SK-N-SH treated with all-trans-retinoic acid at 6 μM for 48 hours (cell line): ENCODE data around the gene FSIP1.

Experiments used
- ATAC-seq: fragments of 200-7000 bp; cut with Tn5 transposase; 3 replicates; pipeline ENCODE4 v1.9.1; 2020; ENCODE audit warnings: mild to moderate bottlenecking, moderate library complexity
- ARNTL ChIP-seq: fragments of 450-650 bp; formaldehyde crosslinking; IDR thresholded peaks from 2 replicates; pipeline ENCODE4 v1.5.0; 2020; ENCODE audit warnings: low read depth, mild to moderate bottlenecking, moderate library complexity, borderline replicate concordance
- CREB5 ChIP-seq: fragments of 250-450 bp; sonication (Bioruptor Pico); IDR thresholded peaks from 2 replicates; pipeline ENCODE4 v1.5.1; 2020; ENCODE audit warnings: low read depth, mild to moderate bottlenecking, moderate library complexity
- ESRRG ChIP-seq: fragments of 250-450 bp; sonication (Bioruptor Pico); IDR thresholded peaks from 2 replicates; pipeline ENCODE4 v1.6.1; 2021; ENCODE audit warnings: mild to moderate bottlenecking
- GLIS3 ChIP-seq: fragments of 250-450 bp; sonication (Bioruptor Pico); IDR thresholded peaks from 2 replicates; pipeline ENCODE4 v1.5.0; 2020; ENCODE audit warnings: mild to moderate bottlenecking, moderate library complexity
- ISL1 ChIP-seq: fragments of 250-450 bp; sonication (Bioruptor Pico); IDR thresholded peaks from 2 replicates; pipeline ENCODE4 v2.1.2; 2022; ENCODE audit warnings: mild to moderate bottlenecking, moderate library complexity
- PPARA ChIP-seq: fragments of 250-450 bp; sonication (Bioruptor Pico); IDR thresholded peaks from 2 replicates; pipeline ENCODE4 v1.5.0; 2020; ENCODE audit warnings: mild to moderate bottlenecking, borderline replicate concordance
- TCF4 ChIP-seq: fragments of 250-450 bp; sonication (Bioruptor Pico); IDR thresholded peaks from 2 replicates; pipeline ENCODE4 v1.8.0; 2021; ENCODE audit warnings: mild to moderate bottlenecking, moderate library complexity, borderline replicate concordance
- TOX ChIP-seq: fragments of 250-450 bp; sonication (Bioruptor Pico); IDR thresholded peaks from 2 replicates; pipeline ENCODE4 v1.8.0; 2021; ENCODE audit warnings: mild to moderate bottlenecking, moderate library complexity, borderline replicate concordance
- TSHZ2 ChIP-seq: fragments of 250-450 bp; sonication (Bioruptor Pico); IDR thresholded peaks from 2 replicates; pipeline ENCODE4 v1.5.0; 2020; ENCODE audit warnings: mild to moderate bottlenecking, moderate library complexity
- ZC3H10 ChIP-seq: fragments of 250-450 bp; sonication (Bioruptor Pico); IDR thresholded peaks from 2 replicates; pipeline ENCODE4 v1.5.1; 2021; ENCODE audit warnings: mild to moderate bottlenecking, moderate library complexity
- ZFP3 ChIP-seq: fragments of 250-450 bp; sonication (Bioruptor Pico); IDR thresholded peaks from 2 replicates; pipeline ENCODE4 v1.5.0; 2020; ENCODE audit warnings: mild to moderate bottlenecking, moderate library complexity
- ZFP30 ChIP-seq: fragments of 450-650 bp; formaldehyde crosslinking; IDR thresholded peaks from 2 replicates; pipeline ENCODE4 v1.5.0; 2022; ENCODE audit warnings: mild to moderate bottlenecking, moderate library complexity
- ZNF70 ChIP-seq: fragments of 450-650 bp; formaldehyde crosslinking; IDR thresholded peaks from 2 replicates; pipeline ENCODE4 v1.5.0; 2020; ENCODE audit warnings: mild to moderate bottlenecking, moderate library complexity
- ZNF8 ChIP-seq: fragments of 450-650 bp; formaldehyde crosslinking; IDR thresholded peaks from 2 replicates; pipeline ENCODE4 v1.5.0; 2020; ENCODE audit warnings: mild to moderate bottlenecking, moderate library complexity
- TF ChIP-seq, protein P1 (sequence below): fragments of 250-450 bp; sonication (Bioruptor Pico); IDR thresholded peaks from 2 replicates; pipeline ENCODE4 v1.8.0; 2020; ENCODE audit warnings: mild to moderate bottlenecking, moderate library complexity, borderline replicate concordance
- TF ChIP-seq, protein P2 (sequence below): fragments of 250-450 bp; sonication (Bioruptor Pico); IDR thresholded peaks from 2 replicates; pipeline ENCODE4 v1.8.0; 2021; ENCODE audit warnings: low read depth, mild to moderate bottlenecking, moderate library complexity, borderline replicate concordance

FSIP1 gene

DNA sequence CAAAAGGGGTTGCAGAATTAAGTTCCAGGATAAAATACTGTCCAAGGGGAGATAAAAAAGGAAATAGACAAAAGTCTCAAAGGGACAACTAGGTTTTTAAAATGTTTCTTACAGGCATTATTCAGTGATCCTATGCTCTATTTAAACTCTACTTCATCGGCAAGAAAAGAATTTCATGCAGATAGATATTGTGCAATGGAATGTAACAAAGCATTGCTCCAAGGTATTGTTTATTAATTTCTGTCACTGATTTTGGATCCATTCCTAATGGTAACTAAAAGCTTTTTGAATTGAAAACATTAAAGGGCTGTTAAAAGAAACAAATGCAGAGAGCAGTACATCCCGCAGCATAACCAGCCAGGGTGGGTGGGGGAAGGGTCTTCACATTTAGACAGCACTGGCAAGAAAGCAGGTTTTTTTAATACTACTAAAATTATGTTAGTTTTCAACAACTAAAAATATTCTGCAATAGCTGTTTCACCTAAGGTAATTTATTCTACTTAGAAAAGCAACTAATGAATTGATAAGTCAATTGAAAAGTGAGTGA, 118.9 kb downstream of the FSIP1 start:
- TF ChIP-seq ARNTL (CRISPR knock-in tag) (no peak), ZFP3 (CRISPR knock-in tag) (no peak), TCF4 (CRISPR knock-in tag) (no peak)
- ATAC-seq, result no peak

GRCh38 chr15:39661776-39662175, 120.9 kb downstream of the FSIP1 start:
- peak; percentile 51; the same call in 2 of the 3 replicates for ATAC-seq
- TF ChIP-seq TSHZ2 (CRISPR knock-in tag) (no peak), ZFP30 (no peak), ESRRG (CRISPR knock-in tag) (no peak)

DNA sequence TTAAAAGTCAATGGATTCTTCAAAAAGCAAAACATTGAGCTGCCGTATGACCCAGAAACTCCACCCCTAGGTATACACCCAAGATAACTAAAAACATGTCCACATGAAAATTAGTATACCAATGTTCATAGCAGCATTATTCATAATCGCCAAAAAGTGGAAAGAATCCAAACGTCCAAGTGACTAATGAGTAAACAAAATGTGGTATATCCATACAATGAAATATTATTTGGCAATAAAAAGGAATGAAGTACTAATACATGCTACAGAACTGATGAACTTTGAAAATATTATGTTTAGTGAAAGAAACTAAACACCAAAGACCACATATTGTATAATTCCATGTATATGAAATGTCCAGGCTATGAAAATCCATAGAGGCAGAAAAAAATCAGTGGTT, 123.9 kb downstream of the FSIP1 start:
- ATAC-seq, result no peak
- peak; percentile 94 for TF ChIP-seq ZNF8 (CRISPR knock-in tag)
- TF ChIP-seq, protein P1, sequence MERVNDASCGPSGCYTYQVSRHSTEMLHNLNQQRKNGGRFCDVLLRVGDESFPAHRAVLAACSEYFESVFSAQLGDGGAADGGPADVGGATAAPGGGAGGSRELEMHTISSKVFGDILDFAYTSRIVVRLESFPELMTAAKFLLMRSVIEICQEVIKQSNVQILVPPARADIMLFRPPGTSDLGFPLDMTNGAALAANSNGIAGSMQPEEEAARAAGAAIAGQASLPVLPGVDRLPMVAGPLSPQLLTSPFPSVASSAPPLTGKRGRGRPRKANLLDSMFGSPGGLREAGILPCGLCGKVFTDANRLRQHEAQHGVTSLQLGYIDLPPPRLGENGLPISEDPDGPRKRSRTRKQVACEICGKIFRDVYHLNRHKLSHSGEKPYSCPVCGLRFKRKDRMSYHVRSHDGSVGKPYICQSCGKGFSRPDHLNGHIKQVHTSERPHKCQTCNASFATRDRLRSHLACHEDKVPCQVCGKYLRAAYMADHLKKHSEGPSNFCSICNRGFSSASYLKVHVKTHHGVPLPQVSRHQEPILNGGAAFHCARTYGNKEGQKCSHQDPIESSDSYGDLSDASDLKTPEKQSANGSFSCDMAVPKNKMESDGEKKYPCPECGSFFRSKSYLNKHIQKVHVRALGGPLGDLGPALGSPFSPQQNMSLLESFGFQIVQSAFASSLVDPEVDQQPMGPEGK (CRISPR knock-in tag), result no peak
- TF ChIP-seq TSHZ2 (CRISPR knock-in tag), result no peak
- TF ChIP-seq ZC3H10, result no peak

DNA sequence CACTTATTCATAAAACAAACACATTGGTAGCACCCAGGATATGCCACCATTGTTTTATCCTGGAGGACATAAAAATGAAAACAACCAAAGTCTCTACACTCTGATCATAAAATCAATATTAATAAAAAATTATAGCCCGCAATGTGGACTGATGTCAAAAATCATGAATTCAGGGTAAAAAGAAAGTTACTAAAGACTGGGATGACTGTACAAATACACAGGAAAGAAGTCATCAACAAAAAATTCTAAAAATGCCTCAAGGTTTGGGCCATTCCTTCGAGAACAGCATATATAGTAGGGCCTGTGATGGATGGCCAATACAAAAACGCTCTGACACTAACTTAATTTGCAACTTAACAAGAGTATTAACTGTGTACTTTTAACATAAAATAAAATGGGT, 125.0 kb downstream of the FSIP1 start:
- peak; percentile 90 for ATAC-seq
- no peak for TF ChIP-seq ZNF70 (CRISPR knock-in tag)
- peak; percentile 75 for TF ChIP-seq ISL1
- no peak for TF ChIP-seq GLIS3 (CRISPR knock-in tag)
- no peak for TF ChIP-seq ZNF8 (CRISPR knock-in tag)
- 0 out of 2 replicates have a peak, but pooled peaks have one; percentile 29 for TF ChIP-seq TOX
- peak; percentile 15; the same call in 1 of the 2 replicates for TF ChIP-seq CREB5 (CRISPR knock-in tag)

DNA sequence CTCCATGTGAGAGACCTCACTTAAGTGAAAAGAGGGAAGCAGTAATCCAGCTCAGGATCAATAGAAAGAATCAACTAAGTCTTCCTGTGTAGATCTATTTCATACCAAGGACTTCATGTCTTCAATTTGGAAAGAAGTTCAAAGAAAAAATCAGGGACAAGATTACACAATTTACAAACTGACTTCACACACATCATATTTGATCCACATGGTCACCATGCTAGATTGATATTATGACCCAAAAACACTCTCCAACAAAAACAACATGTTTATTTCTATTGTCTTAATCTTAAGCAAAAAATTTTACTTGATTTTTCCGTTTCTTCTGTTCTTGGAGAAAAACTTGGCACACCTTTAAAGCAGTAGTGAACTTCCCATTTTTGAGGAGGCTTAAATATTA, 125.5 kb downstream of the FSIP1 start:
- ATAC-seq, result no peak
- TF ChIP-seq ESRRG (CRISPR knock-in tag) (no peak), TCF4 (CRISPR knock-in tag) (no peak), ZFP3 (CRISPR knock-in tag) (no peak), TSHZ2 (CRISPR knock-in tag) (no peak), PPARA (CRISPR knock-in tag) (no peak), ZFP30 (no peak), ZC3H10 (no peak)
- TF ChIP-seq, protein P2, sequence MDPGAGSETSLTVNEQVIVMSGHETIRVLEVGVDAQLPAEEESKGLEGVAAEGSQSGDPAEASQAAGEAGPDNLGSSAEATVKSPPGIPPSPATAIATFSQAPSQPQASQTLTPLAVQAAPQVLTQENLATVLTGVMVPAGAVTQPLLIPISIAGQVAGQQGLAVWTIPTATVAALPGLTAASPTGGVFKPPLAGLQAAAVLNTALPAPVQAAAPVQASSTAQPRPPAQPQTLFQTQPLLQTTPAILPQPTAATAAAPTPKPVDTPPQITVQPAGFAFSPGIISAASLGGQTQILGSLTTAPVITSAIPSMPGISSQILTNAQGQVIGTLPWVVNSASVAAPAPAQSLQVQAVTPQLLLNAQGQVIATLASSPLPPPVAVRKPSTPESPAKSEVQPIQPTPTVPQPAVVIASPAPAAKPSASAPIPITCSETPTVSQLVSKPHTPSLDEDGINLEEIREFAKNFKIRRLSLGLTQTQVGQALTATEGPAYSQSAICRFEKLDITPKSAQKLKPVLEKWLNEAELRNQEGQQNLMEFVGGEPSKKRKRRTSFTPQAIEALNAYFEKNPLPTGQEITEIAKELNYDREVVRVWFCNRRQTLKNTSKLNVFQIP, result no peak
